Left lung (tissue), 10 donors: ENCODE data around the gene DLEC1. TPM values are rescaled to one million over a fixed set of nuclear protein-coding genes. Genes with fewer than 3 reads are reported as not detected.

Experiments used
- ATAC-seq: fragments of 200-7000 bp; cut with Tn5 transposase; one replicate; pipeline ENCODE4 v1.9.1; 2020; ENCODE audit warnings: moderate library complexity
- DNase-seq, 4 donors: peaks; one replicate each; pipeline ENCODE4 v3.0.0-alpha.2; 2013 to 2020
- H3K27ac ChIP-seq, 2 donors: fragments of 200-600 bp; sonication (generic) in 1 of 2; one replicate each; pipeline versions ENCODE4 v1.5.0 to v1.8.0; 2020 to 2021
- H3K27me3 ChIP-seq, 2 donors: fragments of 200-600 bp; sonication (generic) in 1 of 2; one replicate each; pipeline versions ENCODE4 v1.5.0 to v1.8.0; 2020 to 2021
- H3K36me3 ChIP-seq, 2 donors: fragments of 200-600 bp; sonication (generic) in 1 of 2; one replicate each; pipeline versions ENCODE4 v1.5.0 to v1.8.0; 2020 to 2021
- H3K4me1 ChIP-seq, 2 donors: fragments of 200-600 bp; one replicate each; pipeline ENCODE4 v1.8.0; 2021
- H3K4me3 ChIP-seq, 2 donors: fragments of 200-600 bp; sonication (generic) in 1 of 2; one replicate each; pipeline versions ENCODE4 v1.5.0 to v1.8.0; 2020 to 2021; ENCODE audit warnings: mild to moderate bottlenecking in 1 of 2
- H3K9me3 ChIP-seq, 2 donors: fragments of 200-600 bp; sonication (generic) in 1 of 2; one replicate each; pipeline versions ENCODE4 v1.5.0 to v1.8.0; 2020 to 2021
- intact Hi-C, 2 donors: fragments of 100-400 bp; cut with DNase I; formaldehyde crosslinking; loops; one replicate each; pipeline versions ENCODE4 v1.11.2 to v1.14.2; 2022
- polyA plus RNA-seq, 6 donors: library from polyadenylated mRNA; unstranded; fragments of 120-200 nt; gene quantifications; one replicate each; pipeline ENCODE4 v1.2.1, GENCODE V29; 2013; ENCODE audit not compliant: insufficient read length in 6 of 6
- total RNA-seq, 2 donors: library from RNA; stranded (reverse); fragmentation: NEBNext Ultra II Directional; extraction: Animal tissue kit (Norgen Biotek cat#: 25700); gene quantifications; one replicate each; pipeline ENCODE4 v1.2.1, GENCODE V29; 2021
- TF ChIP-seq, protein P1 (sequence below), 2 donors: fragments of 200-600 bp; sonication (generic) in 1 of 2; IDR thresholded peaks; one replicate each; pipeline versions ENCODE4 v1.5.0 to v1.8.0; 2021; ENCODE audit warnings: antibody characterized with exemption in 2 of 2
- donor health status: DM: no; HTN: yes; CAD: no.
- donor health status: DM: no; HTN: no; CAD: no.

The DLEC1 gene
- total and polyA plus RNA-seq, 8 donors: 2.8 to 10.5 (median 6.1) TPM

GRCh38 chr3:38154033-38154494, 115.1 kb downstream of the DLEC1 start:
- ATAC-seq: peak; percentile 61

GRCh38 chr3:38154625-38155255, 115.7 kb downstream of the DLEC1 start:
- TF ChIP-seq, protein P1, sequence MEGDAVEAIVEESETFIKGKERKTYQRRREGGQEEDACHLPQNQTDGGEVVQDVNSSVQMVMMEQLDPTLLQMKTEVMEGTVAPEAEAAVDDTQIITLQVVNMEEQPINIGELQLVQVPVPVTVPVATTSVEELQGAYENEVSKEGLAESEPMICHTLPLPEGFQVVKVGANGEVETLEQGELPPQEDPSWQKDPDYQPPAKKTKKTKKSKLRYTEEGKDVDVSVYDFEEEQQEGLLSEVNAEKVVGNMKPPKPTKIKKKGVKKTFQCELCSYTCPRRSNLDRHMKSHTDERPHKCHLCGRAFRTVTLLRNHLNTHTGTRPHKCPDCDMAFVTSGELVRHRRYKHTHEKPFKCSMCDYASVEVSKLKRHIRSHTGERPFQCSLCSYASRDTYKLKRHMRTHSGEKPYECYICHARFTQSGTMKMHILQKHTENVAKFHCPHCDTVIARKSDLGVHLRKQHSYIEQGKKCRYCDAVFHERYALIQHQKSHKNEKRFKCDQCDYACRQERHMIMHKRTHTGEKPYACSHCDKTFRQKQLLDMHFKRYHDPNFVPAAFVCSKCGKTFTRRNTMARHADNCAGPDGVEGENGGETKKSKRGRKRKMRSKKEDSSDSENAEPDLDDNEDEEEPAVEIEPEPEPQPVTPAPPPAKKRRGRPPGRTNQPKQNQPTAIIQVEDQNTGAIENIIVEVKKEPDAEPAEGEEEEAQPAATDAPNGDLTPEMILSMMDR (IDR thresholded peaks at IDR 0.05): no peak
- intact Hi-C loops: no loop called here
- DNase-seq (no peak), ATAC-seq (peak; percentile 81)
- no peaks in the 10 kb centered on the region for H3K9me3 ChIP-seq
- H3K4me1 ChIP-seq: peaks cover 0 to 45% of the 10 kb centered on the region in 2 donors
- no peaks in the 10 kb centered on the region for H3K27me3 ChIP-seq
- H3K36me3 ChIP-seq: no peaks in the 10 kb centered on the region
- no peak overlapping the region for H3K4me3 ChIP-seq
- H3K27ac ChIP-seq: peak overlapping the region in 1 of 2 donors; percentile 79

More at GRCh38 chr3:38154033-38154494, 115.1 kb downstream of the DLEC1 start:
- H3K4me1 ChIP-seq: peaks cover 0 to 51% of the 10 kb centered on the region in 2 donors
- DNase-seq: peak in 1 of 4 donors; percentile 73
- no peak overlapping the region for H3K4me3 ChIP-seq
- no peaks in the 10 kb centered on the region for H3K27me3 ChIP-seq
- H3K36me3 ChIP-seq: no peaks in the 10 kb centered on the region
- intact Hi-C loops: no loop called here
- no peaks in the 10 kb centered on the region for H3K9me3 ChIP-seq
- H3K27ac ChIP-seq: peak overlapping the region in 1 of 2 donors; percentile 79
- TF ChIP-seq, protein P1 (IDR thresholded peaks at IDR 0.05): no peak

GRCh38 chr3:38155825-38156224, 116.8 kb downstream of the DLEC1 start:
- Histone ChIP-seq H3K9me3 (no peaks in the 10 kb centered on the region), H3K27ac (no peak overlapping the region), H3K4me3 (no peak overlapping the region), H3K36me3 (no peaks in the 10 kb centered on the region), H3K27me3 (no peaks in the 10 kb centered on the region), H3K4me1 (peaks cover 0 to 34% of the 10 kb centered on the region in 2 donors)
- ATAC-seq (no peak), DNase-seq (no peak)
- TF ChIP-seq, protein P1 (IDR thresholded peaks at IDR 0.05): no peak
- intact Hi-C loops: no loop called here

DNA sequence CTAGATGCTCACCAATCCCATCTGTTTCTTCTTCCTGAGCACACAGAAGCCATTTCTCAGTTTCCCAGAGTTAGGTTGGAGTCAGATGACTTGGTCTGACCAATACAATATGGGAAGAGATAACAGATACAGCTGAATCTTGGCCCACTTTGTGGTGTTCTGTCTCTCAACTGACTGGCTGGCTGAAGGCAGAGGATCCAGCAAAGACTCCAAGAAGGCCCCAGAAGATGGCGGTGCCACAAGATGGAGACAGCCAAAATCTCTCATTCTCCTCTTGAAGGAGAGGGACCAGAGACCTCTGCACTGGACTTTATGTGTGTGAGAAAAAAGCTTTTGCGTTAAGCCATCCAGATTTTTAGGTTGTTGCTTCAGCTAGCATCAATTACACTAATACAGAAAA, 118.1 kb downstream of the DLEC1 start:
- intact Hi-C loops: no loop called here
- no peak for DNase-seq
- H3K36me3 ChIP-seq: no peaks in the 10 kb centered on the region
- no peak overlapping the region for H3K27ac ChIP-seq
- H3K9me3 ChIP-seq: no peaks in the 10 kb centered on the region
- no peak overlapping the region for H3K4me3 ChIP-seq
- H3K27me3 ChIP-seq: no peaks in the 10 kb centered on the region
- peaks cover 0 to 24% of the 10 kb centered on the region in 2 donors for H3K4me1 ChIP-seq
- ATAC-seq: no peak
- TF ChIP-seq, protein P1 (IDR thresholded peaks at IDR 0.05): no peak

DNA sequence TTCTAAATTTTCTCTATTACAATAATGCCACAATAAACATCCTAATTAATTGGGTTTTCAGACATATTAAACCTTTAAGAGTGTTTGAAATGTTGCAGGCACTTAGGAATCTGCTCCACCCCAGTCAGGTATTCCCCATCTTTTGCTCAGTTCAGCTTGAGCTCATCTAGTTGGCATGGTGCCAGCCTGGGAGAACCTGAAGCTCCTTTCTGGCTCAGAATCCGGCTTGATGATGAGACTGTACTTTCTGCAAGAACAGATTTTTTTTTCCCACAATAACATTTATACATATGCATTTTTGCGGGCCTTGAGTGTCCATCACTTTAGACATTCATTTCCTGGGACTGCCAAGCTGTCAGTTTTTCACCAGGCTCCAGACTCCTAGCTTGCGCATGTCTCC, 118.6 kb downstream of the DLEC1 start:
- Histone ChIP-seq H3K9me3 (no peaks in the 10 kb centered on the region), H3K27me3 (no peaks in the 10 kb centered on the region), H3K27ac (no peak overlapping the region), H3K36me3 (no peaks in the 10 kb centered on the region), H3K4me1 (peaks cover 0 to 19% of the 10 kb centered on the region in 2 donors), H3K4me3 (no peak overlapping the region)
- ATAC-seq (no peak), DNase-seq (no peak)
- intact Hi-C loops: no loop called here
- TF ChIP-seq, protein P1 (IDR thresholded peaks at IDR 0.05): no peak
